ENCODE measurements around the gene PYDC1. TPM values are rescaled to one million over a fixed set of nuclear protein-coding genes. Genes with fewer than 3 reads are reported as not detected.

PYDC1 gene
- total RNA-seq, 2 donors from 2014 or later = not detected

DNA sequence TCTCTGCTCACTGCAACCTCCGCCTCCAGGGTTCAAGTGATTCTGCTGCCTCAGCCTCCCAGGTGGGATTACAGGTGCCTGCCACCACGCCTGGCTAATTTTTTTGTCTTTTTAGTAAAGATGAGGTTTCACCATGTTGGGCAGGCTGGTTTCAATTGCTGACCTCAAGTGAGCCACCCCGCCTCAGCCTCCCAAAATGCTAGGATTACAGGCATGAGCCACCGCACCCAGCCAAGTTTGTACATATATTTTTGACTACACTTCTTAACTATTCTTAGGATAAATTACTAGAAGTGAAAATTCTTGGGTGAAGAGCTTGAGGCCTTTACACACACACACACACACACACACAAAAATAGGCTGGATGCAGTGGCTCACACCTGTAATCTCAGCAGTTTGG, 41.4 kb upstream of the PYDC1 start:
- no peaks in the 10 kb centered on the region for H3K36me3 ChIP-seq
- H3K4me1 ChIP-seq (ENCODE audit: control insufficient read depth in 1 of 2, low read depth in 2 of 2) = no peaks in the 10 kb centered on the region
- no peaks in the 10 kb centered on the region for H3K27me3 ChIP-seq (replicated peaks; ENCODE audit: insufficient read depth)
- H3K27ac ChIP-seq = no peak overlapping the region
- no peak overlapping the region for H3K4me3 ChIP-seq
- TF ChIP-seq, protein P1, sequence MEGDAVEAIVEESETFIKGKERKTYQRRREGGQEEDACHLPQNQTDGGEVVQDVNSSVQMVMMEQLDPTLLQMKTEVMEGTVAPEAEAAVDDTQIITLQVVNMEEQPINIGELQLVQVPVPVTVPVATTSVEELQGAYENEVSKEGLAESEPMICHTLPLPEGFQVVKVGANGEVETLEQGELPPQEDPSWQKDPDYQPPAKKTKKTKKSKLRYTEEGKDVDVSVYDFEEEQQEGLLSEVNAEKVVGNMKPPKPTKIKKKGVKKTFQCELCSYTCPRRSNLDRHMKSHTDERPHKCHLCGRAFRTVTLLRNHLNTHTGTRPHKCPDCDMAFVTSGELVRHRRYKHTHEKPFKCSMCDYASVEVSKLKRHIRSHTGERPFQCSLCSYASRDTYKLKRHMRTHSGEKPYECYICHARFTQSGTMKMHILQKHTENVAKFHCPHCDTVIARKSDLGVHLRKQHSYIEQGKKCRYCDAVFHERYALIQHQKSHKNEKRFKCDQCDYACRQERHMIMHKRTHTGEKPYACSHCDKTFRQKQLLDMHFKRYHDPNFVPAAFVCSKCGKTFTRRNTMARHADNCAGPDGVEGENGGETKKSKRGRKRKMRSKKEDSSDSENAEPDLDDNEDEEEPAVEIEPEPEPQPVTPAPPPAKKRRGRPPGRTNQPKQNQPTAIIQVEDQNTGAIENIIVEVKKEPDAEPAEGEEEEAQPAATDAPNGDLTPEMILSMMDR (IDR thresholded peaks at IDR 0.05) = no peak
- H3K9me3 ChIP-seq = no peaks in the 10 kb centered on the region
- ATAC-seq (ENCODE audit: insufficient number of reproducible peaks, low FRiP score, low read depth) (no peak), DNase-seq (ENCODE audit: low spot score) (no peak)

DNA sequence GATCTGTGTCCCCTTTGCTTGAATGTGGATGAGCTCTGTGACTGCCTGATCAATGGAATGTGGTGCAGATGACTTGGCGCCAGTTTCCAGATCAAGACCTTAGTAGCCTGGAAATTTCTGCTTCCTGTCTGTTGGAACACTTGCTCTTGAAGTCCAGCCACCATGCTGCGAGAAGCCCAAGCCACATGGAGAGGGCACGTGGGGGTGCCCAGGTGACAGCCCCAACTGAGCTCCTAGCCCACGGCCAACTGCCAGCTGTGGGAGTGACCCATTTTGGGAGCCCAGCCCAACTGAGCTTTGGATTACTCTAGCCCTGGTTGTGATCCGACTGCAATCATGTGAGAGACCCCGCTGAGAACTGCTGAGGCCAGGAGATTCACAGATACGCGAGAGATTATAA, 39.5 kb upstream of the PYDC1 start:
- Histone ChIP-seq H3K36me3 (no peaks in the 10 kb centered on the region), H3K4me1 (ENCODE audit: control insufficient read depth in 1 of 2, low read depth in 2 of 2) (no peaks in the 10 kb centered on the region), H3K27me3 (replicated peaks; ENCODE audit: insufficient read depth) (no peaks in the 10 kb centered on the region), H3K27ac (no peak overlapping the region), H3K9me3 (no peaks in the 10 kb centered on the region), H3K4me3 (no peak overlapping the region)
- DNase-seq (ENCODE audit: low spot score) (no peak), ATAC-seq (ENCODE audit: insufficient number of reproducible peaks, low FRiP score, low read depth) (no peak)
- TF ChIP-seq, protein P1 (IDR thresholded peaks at IDR 0.05) = no peak

DNA sequence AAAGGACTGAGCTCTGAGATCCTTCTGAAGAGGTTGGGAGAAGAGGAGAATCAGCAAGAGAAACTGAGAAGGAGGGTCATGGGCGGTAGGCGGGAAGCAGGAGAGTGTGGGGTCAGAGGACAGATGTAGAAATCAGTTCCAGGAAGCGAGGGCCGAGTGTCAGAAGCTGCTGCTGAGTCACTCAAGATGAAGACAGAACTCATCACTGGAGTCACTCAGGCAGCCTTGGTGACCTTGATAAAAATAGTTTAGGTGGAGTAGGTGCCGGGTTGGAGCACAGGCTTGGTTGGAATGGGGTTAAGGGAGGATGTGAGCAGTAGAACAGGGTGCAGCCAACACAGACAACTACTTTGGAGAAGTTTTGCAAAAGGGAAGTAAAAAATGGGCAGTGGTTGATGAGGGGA, 36.7 kb upstream of the PYDC1 start:
- TF ChIP-seq, protein P1 (IDR thresholded peaks at IDR 0.05) = no peak
- H3K9me3 ChIP-seq = no peaks in the 10 kb centered on the region
- ATAC-seq (ENCODE audit: insufficient number of reproducible peaks, low FRiP score, low read depth) (no peak), DNase-seq (ENCODE audit: low spot score) (peak; percentile 5)
- no peaks in the 10 kb centered on the region for H3K27me3 ChIP-seq (replicated peaks; ENCODE audit: insufficient read depth)
- H3K27ac ChIP-seq = no peak overlapping the region
- H3K4me3 ChIP-seq = no peak overlapping the region
- H3K36me3 ChIP-seq = no peaks in the 10 kb centered on the region
- no peaks in the 10 kb centered on the region for H3K4me1 ChIP-seq (ENCODE audit: control insufficient read depth in 1 of 2, low read depth in 2 of 2)

DNA sequence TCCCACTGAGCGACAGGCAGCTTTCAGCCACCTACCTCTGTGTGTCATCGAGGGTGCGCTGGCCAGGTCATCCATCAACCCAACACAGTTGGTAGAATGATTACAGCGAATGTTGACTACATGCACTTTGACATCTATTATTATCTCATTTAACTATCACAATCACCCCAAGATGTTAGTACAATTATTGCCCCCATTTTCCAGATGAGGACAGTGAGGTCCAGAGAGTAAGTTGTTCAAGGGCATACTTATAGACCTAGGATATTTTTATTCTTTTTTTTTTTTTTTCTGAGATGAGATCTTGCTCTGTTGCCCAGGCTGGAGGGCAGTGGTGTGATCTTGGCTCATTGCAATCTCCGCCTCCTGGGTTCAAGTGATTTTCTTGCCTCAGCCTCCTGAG, 34.5 kb upstream of the PYDC1 start:
- no peaks in the 10 kb centered on the region for H3K9me3 ChIP-seq
- H3K4me1 ChIP-seq (ENCODE audit: control insufficient read depth in 1 of 2, low read depth in 2 of 2) = no peaks in the 10 kb centered on the region
- no peaks in the 10 kb centered on the region for H3K36me3 ChIP-seq
- H3K27me3 ChIP-seq (replicated peaks; ENCODE audit: insufficient read depth) = no peaks in the 10 kb centered on the region
- no peak overlapping the region for H3K4me3 ChIP-seq
- TF ChIP-seq, protein P1 (IDR thresholded peaks at IDR 0.05) = no peak
- DNase-seq (ENCODE audit: low spot score) (no peak), ATAC-seq (ENCODE audit: insufficient number of reproducible peaks, low FRiP score, low read depth) (no peak)
- H3K27ac ChIP-seq = no peak overlapping the region

DNA sequence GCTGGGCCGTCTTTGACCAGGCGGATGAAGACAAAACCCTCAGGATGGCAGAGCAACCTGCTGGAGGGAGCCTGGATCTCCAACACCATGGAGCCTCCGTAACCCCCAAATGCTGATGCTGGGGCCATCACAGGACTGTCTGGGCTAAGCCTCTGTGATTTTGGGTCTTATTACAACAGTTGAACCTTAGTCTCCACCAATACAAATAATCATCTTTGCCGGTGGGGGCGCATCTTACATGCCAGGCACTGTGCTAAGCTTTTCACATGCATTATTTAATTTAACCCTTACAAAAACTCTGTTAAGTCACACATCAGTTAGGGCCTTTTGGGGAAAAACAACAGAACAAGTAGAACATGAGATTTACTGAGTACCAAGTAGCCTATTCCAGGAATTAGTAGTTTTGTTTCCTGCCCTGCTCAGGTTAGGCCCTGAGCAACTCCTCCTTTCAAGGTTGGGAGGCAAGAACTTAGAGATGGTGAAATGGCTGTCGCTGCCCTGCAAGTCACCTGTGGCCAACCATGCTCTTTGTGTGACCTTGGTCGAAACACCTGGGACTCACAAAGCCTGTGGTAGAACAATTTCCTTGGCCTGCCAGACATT, 33.9 kb upstream of the PYDC1 start:
- H3K27ac ChIP-seq = no peak overlapping the region
- TF ChIP-seq, protein P1 (IDR thresholded peaks at IDR 0.05) = no peak
- ATAC-seq (ENCODE audit: insufficient number of reproducible peaks, low FRiP score, low read depth) = no peak

More for the DNA sequence above, 33.9 kb upstream of the PYDC1 start:
- Histone ChIP-seq H3K4me3 (no peak overlapping the region), H3K27me3 (replicated peaks; ENCODE audit: insufficient read depth) (no peaks in the 10 kb centered on the region), H3K36me3 (no peaks in the 10 kb centered on the region), H3K4me1 (ENCODE audit: control insufficient read depth in 1 of 2, low read depth in 2 of 2) (no peaks in the 10 kb centered on the region), H3K9me3 (no peaks in the 10 kb centered on the region)
- DNase-seq (ENCODE audit: low spot score) = no peak
